GM21390 (cell line): ENCODE measurements around the gene IFNA1.
"Not testable (repeated sequence)": the region's sequence is repeated elsewhere in the genome, so short reads cannot be mapped to it uniquely, and the experiment has no call there.

ENCODE experiments used
- ATAC-seq: cut with Tn5 transposase; IDR thresholded peaks from one replicate; pipeline ENCODE4 v1.9.1; 2021; ENCODE audit not compliant: unreplicated experiment

The IFNA1 gene

DNA sequence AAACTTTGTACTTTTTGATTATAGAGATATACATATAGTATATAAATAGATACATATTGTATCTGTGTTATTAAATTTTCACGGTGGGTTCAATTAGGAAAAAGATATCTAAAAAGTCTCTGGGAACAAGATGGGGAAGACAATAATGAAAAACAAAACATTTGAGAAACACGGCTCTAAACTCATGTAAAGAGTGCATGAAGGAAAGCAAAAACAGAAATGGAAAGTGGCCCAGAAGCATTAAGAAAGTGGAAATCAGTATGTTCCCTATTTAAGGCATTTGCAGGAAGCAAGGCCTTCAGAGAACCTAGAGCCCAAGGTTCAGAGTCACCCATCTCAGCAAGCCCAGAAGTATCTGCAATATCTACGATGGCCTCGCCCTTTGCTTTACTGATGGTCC is at the start of gene IFNA1:
TSS of gene IFNA1 (plus strand) at position 301 of the 400 bp plus-strand sequence. CDS start at position 370, 69 bp downstream.
- ATAC-seq, result no peak

DNA sequence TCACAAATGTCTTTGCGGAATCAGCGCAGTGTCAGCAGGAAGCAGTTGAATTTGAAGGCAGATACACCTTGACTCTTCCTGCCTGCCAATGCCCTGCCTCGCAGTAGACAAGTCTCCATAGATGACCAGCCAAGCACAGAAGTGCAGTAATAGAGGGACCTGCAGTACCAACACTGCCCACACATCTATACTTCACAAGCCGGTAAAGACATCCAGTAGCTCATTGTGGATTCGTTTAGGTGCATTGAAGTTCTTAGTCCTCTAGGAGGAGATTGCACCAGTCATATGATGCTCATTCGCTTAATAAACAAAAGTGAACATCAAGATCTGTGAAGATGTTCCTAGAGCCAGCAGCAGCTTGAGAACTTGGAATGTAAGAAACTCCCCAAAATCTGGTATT is 48.0 kb upstream of the IFNA1 start:
- peak; percentile 72 for ATAC-seq

- peak; percentile 76 for ATAC-seq
These were observed 44.2 kb upstream of the IFNA1 start for GRCh38 chr9:21395778-21396717.

- no peak for ATAC-seq
These were observed 41.2 kb upstream of the IFNA1 start for GRCh38 chr9:21398955-21399489.

DNA sequence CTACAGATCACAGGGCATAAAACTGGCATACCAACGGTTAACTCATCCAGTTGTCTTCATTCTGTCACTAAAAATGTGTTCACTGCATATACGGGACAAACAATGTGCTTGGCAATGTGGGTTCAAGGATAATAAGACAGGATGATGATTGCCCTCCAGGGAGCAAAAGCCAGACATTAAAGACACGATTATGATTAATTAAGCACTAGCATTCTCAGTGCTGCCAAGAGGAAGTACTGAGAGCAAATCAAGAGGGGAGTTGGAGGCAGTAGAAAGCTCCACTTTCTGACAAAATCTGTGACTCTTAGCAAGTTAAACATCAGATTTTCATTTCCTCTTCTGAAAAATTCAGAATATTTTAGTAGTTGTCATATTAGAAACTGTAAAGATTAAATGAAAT is 40.3 kb upstream of the IFNA1 start:
- ATAC-seq, result no peak

- ATAC-seq, result peak; percentile 61
These were observed 37.6 kb upstream of the IFNA1 start for GRCh38 chr9:21402386-21403251.

- no peak for ATAC-seq
These were observed 36.1 kb upstream of the IFNA1 start for GRCh38 chr9:21404146-21404545.

DNA sequence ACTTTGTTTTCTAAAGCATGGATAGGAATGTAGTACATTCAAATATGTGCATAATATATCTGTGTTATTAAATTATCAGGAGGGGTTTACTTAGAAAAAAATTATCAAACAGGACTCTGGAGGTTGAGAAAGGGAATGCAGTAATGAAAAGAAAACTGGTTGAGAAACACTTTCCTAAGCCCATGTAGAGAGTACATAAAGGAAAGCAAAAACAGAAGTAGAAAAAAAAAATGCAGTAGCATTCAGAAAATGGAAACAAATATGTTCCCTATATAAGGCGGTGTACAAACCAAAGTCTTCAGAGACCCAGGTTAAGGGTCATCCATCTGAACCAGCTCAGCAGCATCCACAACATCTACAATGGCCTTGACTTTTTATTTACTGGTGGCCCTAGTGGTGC is 31.4 kb upstream of the IFNA1 start, which contains the start of gene IFNA8:
TSS of gene IFNA8 (plus strand) at position 301 of the 400 bp plus-strand sequence. CDS start at position 361, 60 bp downstream.
- ATAC-seq, result no peak

DNA sequence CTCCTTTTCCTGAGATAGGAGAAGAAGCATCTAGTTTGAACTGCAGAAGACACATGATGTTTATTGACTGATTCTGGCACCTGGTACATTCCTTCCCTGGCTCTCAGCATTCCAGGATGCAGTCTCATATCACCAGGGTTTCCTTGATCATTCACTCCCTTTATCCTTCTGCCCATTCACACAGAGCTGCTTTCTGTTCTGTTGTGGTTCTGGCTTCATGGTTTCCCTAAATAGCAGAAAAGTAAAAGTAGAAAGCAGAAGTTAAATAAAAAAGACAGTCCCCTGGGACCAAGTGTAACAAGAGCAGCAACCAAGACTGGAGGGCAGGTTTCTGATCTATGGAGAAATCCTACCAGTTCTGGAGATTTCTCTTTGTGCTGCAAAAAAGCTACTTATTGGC is 28.1 kb upstream of the IFNA1 start:
- ATAC-seq, result no peak

GRCh38 chr9:21413151-21413550 is 27.1 kb upstream of the IFNA1 start:
- no peak for ATAC-seq

- peak; percentile 51 for ATAC-seq
These were observed 26.6 kb upstream of the IFNA1 start for GRCh38 chr9:21413624-21414023.

- no peak for ATAC-seq
These were observed 25.9 kb upstream of the IFNA1 start for GRCh38 chr9:21414220-21414940.

DNA sequence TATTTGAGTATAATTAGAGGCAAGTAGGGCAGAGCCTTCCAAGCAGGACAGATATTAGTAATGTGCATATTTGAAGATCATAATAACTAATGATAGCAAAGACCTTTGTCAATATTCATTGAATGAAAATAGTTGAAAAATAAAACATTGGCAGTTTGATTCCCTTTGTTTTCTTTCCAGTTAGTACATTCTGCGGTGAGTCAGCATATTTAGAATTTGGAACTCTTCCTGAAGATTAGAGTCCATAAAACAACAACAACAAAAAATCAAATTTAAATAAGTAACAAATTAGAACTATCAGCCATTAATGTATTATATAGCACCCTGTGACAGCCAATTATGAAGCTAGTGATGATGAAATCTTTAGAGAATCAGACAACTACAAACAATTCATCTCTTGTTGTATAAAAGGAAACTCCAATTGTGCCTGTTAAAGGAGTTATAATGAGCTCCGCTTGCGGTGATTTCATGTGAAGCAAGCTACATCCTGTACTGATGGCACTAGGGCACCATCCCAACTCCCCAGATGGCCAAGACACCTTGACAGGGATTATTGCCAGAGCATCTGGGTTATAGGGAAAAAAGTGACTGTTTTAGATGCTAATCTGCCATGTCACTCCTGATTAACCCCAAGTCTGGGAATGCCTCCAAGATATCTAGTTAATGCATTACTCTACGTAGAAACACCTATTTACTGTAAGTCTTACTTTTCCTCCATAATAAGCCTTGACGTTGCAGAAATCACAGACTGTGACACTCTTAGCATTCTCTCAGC is 24.6 kb upstream of the IFNA1 start:
- no peak for ATAC-seq

DNA sequence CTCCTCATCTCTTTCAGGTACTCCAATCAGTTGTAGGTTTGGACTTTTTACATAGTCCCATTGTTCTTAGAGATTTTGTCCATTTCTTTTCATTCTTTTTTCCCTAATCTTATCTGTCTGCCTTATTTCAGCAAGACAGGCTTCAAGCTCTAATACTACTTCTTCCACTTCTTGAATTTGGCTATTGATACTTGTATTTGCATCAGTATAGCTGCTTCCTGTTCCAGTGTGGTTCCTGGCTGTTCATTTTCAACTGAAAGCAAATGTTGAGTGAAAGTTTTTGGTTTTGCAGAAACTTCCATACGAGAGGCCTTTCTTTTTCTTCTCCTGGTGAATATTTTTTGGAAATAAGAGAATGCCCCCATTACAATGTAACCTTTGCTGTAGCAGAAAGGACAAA is 12.0 kb upstream of the IFNA1 start:
- ATAC-seq, result no peak

GRCh38 chr9:21429191-21429590 is 11.0 kb upstream of the IFNA1 start:
- no peak for ATAC-seq

- ATAC-seq, result peak; percentile 70
These were observed 7.4 kb upstream of the IFNA1 start for GRCh38 chr9:21432672-21433425.

- ATAC-seq, result no peak
These were observed 5.8 kb upstream of the IFNA1 start for GRCh38 chr9:21434202-21435014.

DNA sequence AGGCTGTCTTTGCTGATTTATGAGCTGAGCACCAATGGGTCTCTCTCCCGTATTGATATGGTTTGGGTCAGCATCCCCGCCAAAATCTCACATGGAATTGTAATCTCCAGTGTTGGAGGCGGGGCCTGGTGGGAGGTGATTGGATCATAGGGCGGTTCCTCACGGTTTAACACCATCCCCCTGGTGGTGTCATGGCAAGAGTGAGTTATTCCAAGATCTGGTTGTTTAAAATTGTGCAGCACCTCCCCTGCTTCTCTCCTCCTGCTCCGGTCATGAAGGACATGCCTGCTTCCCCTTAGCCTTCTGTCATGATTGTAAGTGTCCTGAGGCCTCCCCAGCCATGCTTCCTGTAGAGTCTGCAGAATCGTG is 5.2 kb upstream of the IFNA1 start:
- not testable (repeated sequence) for ATAC-seq
